CD8-positive, alpha-beta memory T cell (primary cell): ENCODE results near the gene ST3GAL4. TPM values are rescaled to one million over a fixed set of nuclear protein-coding genes. Genes with fewer than 3 reads are reported as not detected.
"Not testable (repeated sequence)": the region's sequence is repeated elsewhere in the genome, so short reads cannot be mapped to it uniquely, and the experiment has no call there.

Source experiments
- CTCF ChIA-PET: fragments of 350-600 bp; sonication (Branson Sonifier 250); formaldehyde crosslinking; loops from one replicate; lab custom pipeline; 2021; ENCODE audit warnings: antibody characterized with exemption; lab: Charles Lee
- POLR2A ChIA-PET: fragments of 350-600 bp; sonication (Branson Sonifier 250); formaldehyde crosslinking; loops from one replicate; lab custom pipeline; 2021; ENCODE audit warnings: antibody characterized with exemption; lab: Charles Lee
- DNase-seq, 5 donors: peaks; one replicate each; pipeline versions ENCODE4 v3.0.0 to v3.0.0-alpha.2; 2020 to 2022; ENCODE audit warnings: mixed read lengths in 1 of 5
- H3K27ac ChIP-seq: one replicate; pipeline ENCODE4 v1.7.0; 2013; ENCODE audit warnings: low read depth, mild to moderate bottlenecking, low read length, moderate library complexity
- H3K27me3 ChIP-seq: 2 replicates; pipeline ENCODE4 v1.7.0; 2013; ENCODE audit warnings: low read length, mild to moderate bottlenecking; ENCODE audit not compliant: insufficient read depth, poor library complexity, severe bottlenecking
- H3K36me3 ChIP-seq: 2 replicates; pipeline ENCODE4 v1.7.0; 2013; ENCODE audit warnings: mild to moderate bottlenecking, low read length, moderate library complexity; ENCODE audit not compliant: insufficient read depth
- H3K4me1 ChIP-seq: 2 replicates; pipeline ENCODE4 v1.7.0; 2013; ENCODE audit warnings: mild to moderate bottlenecking, low read length, moderate library complexity; ENCODE audit not compliant: insufficient read depth
- H3K4me3 ChIP-seq: 2 replicates; pipeline ENCODE4 v1.7.0; 2013; ENCODE audit warnings: mild to moderate bottlenecking, low read length
- H3K9me3 ChIP-seq: 2 replicates; pipeline ENCODE4 v1.7.0; 2013; ENCODE audit warnings: mild to moderate bottlenecking, low read length
- H3K27ac Mint-ChIP-seq, 8 donors: one replicate each; pipeline ENCODE4 v1.8.0; 2020 to 2021; ENCODE audit warnings: mixed read lengths in 8 of 8, mild to moderate bottlenecking in 6 of 8, inconsistent platforms in 3 of 8, moderate library complexity in 3 of 8
- H3K27me3 Mint-ChIP-seq, 2 donors: one replicate each; pipeline ENCODE4 v1.8.0; 2020 to 2021; ENCODE audit warnings: mixed read lengths in 2 of 2, mild to moderate bottlenecking in 1 of 2, moderate library complexity in 1 of 2
- H3K36me3 Mint-ChIP-seq, 3 donors: one replicate each; pipeline ENCODE4 v1.8.0; 2020 to 2021; ENCODE audit warnings: mixed read lengths in 3 of 3, inconsistent platforms in 1 of 3, mild to moderate bottlenecking in 1 of 3
- H3K4me1 Mint-ChIP-seq, 3 donors: one replicate each; pipeline ENCODE4 v1.8.0; 2020 to 2021; ENCODE audit warnings: mixed read lengths in 3 of 3, inconsistent platforms in 1 of 3, mild to moderate bottlenecking in 1 of 3
- H3K4me3 Mint-ChIP-seq, 7 donors: one replicate each; pipeline ENCODE4 v1.8.0; 2020 to 2021; ENCODE audit warnings: mixed read lengths in 7 of 7, mild to moderate bottlenecking in 6 of 7, moderate library complexity in 4 of 7, inconsistent platforms in 2 of 7
- H3K9me3 Mint-ChIP-seq, 5 donors: one replicate each; pipeline ENCODE4 v1.8.0; 2020 to 2022; ENCODE audit warnings: mixed read lengths in 5 of 5, mild to moderate bottlenecking in 3 of 5, moderate library complexity in 2 of 5, inconsistent platforms in 1 of 5
- polyA plus RNA-seq: library from polyadenylated mRNA; unstranded; fragments of 300-500 nt; fragmentation: Illumina TruSeq; gene quantifications from one replicate; pipeline ENCODE4 v1.2.3, GENCODE V29; 2021
- total RNA-seq, 2 experiments: library from RNA; stranded (reverse); gene quantifications; one replicate each; pipeline ENCODE4 v1.2.3, GENCODE V29; 2021

ST3GAL4 gene
- total and polyA plus RNA-seq, 3 experiments from 2014 or later, result 8.3 to 12.5 (median 11.0) TPM

GRCh38 chr11:126390272-126390867 is 34.9 kb downstream of the ST3GAL4 start:
- DNase-seq, result no peak
- no peaks in the 10 kb centered on the region for H3K9me3 Mint-ChIP-seq
- H3K9me3 ChIP-seq, result no peaks in the 10 kb centered on the region
- peaks cover 0 to 5% (median 0%) of the 10 kb centered on the region in 3 donors for H3K4me1 Mint-ChIP-seq
- H3K27me3 Mint-ChIP-seq, result peaks cover 0 to 2% of the 10 kb centered on the region in 2 donors
- no peak overlapping the region for H3K4me3 Mint-ChIP-seq
- peaks cover 0 to 1% (median 0%) of the 10 kb centered on the region in 3 donors for H3K36me3 Mint-ChIP-seq
- ChIA-PET CTCF (no interaction called here), POLR2A (no interaction called here)
- no peak overlapping the region for H3K27ac ChIP-seq
- H3K36me3 ChIP-seq, result no peaks in the 10 kb centered on the region
- no peak overlapping the region for H3K4me3 ChIP-seq
- no peaks in the 10 kb centered on the region for H3K4me1 ChIP-seq
- peak overlapping the region in 1 of 8 donors; percentile 50 for H3K27ac Mint-ChIP-seq
- no peaks in the 10 kb centered on the region for H3K27me3 ChIP-seq

- Mint-ChIP-seq H3K4me3 (no peak overlapping the region), H3K27me3 (peaks cover 0 to 2% of the 10 kb centered on the region in 2 donors), H3K36me3 (peaks cover 0 to 1% (median 0%) of the 10 kb centered on the region in 3 donors), H3K9me3 (no peaks in the 10 kb centered on the region), H3K27ac (peak overlapping the region in 2 of 8 donors; percentile 13 to 23), H3K4me1 (peaks cover 0 to 5% (median 0%) of the 10 kb centered on the region in 3 donors)
- H3K9me3 ChIP-seq, result no peaks in the 10 kb centered on the region
- no peaks in the 10 kb centered on the region for H3K27me3 ChIP-seq
- ChIA-PET CTCF (no interaction called here), POLR2A (no interaction called here)
- H3K27ac ChIP-seq, result no peak overlapping the region
- no peaks in the 10 kb centered on the region for H3K36me3 ChIP-seq
- DNase-seq, result no peak
- H3K4me1 ChIP-seq, result no peaks in the 10 kb centered on the region
- H3K4me3 ChIP-seq, result no peak overlapping the region
Measured at GRCh38 chr11:126391286-126391954, 35.9 kb downstream of the ST3GAL4 start.

- Histone ChIP-seq H3K36me3 (no peaks in the 10 kb centered on the region), H3K4me3 (no peak overlapping the region), H3K27ac (no peak overlapping the region), H3K4me1 (no peaks in the 10 kb centered on the region), H3K27me3 (no peaks in the 10 kb centered on the region), H3K9me3 (no peaks in the 10 kb centered on the region)
- H3K4me1 Mint-ChIP-seq, result peaks cover 0 to 5% (median 0%) of the 10 kb centered on the region in 3 donors
- H3K27ac Mint-ChIP-seq, result no peak overlapping the region
- CTCF ChIA-PET, result no interaction called here
- H3K27me3 Mint-ChIP-seq, result peaks cover 0 to 2% of the 10 kb centered on the region in 2 donors
- H3K9me3 Mint-ChIP-seq, result no peaks in the 10 kb centered on the region
- no peak overlapping the region for H3K4me3 Mint-ChIP-seq
- POLR2A ChIA-PET, result no interaction called here
- H3K36me3 Mint-ChIP-seq, result peaks cover 0 to 1% (median 0%) of the 10 kb centered on the region in 3 donors
- DNase-seq, result no peak
Measured at GRCh38 chr11:126391970-126392632, 36.6 kb downstream of the ST3GAL4 start.

- H3K4me3 ChIP-seq, result no peak overlapping the region
- no peaks in the 10 kb centered on the region for H3K27me3 ChIP-seq
- Mint-ChIP-seq H3K4me1 (peaks cover 0 to 5% (median 0%) of the 10 kb centered on the region in 3 donors), H3K27me3 (peaks cover 0 to 2% of the 10 kb centered on the region in 2 donors), H3K36me3 (peaks cover 0 to 1% (median 0%) of the 10 kb centered on the region in 3 donors), H3K4me3 (no peak overlapping the region), H3K27ac (peak overlapping the region in 1 of 8 donors; percentile 7), H3K9me3 (no peaks in the 10 kb centered on the region)
- POLR2A ChIA-PET, result no interaction called here
- H3K9me3 ChIP-seq, result no peaks in the 10 kb centered on the region
- no peaks in the 10 kb centered on the region for H3K4me1 ChIP-seq
- DNase-seq, result no peak
- H3K36me3 ChIP-seq, result no peaks in the 10 kb centered on the region
- H3K27ac ChIP-seq, result no peak overlapping the region
- CTCF ChIA-PET, result no interaction called here
Measured at GRCh38 chr11:126392633-126393013, 37.1 kb downstream of the ST3GAL4 start.

GRCh38 chr11:126393143-126393542 is 37.7 kb downstream of the ST3GAL4 start:
- peak overlapping the region in 1 of 8 donors; percentile 38 for H3K27ac Mint-ChIP-seq
- DNase-seq, result no peak
- no peak overlapping the region for H3K27ac ChIP-seq
- POLR2A ChIA-PET, result no interaction called here
- CTCF ChIA-PET, result no interaction called here
- H3K4me1 Mint-ChIP-seq, result peaks cover 0 to 5% (median 0%) of the 10 kb centered on the region in 3 donors
- no peaks in the 10 kb centered on the region for H3K36me3 ChIP-seq
- no peaks in the 10 kb centered on the region for H3K9me3 ChIP-seq
- no peak overlapping the region for H3K4me3 ChIP-seq
- no peaks in the 10 kb centered on the region for H3K27me3 ChIP-seq
- peaks cover 0 to 2% of the 10 kb centered on the region in 2 donors for H3K27me3 Mint-ChIP-seq
- H3K36me3 Mint-ChIP-seq, result peaks cover 0 to 1% (median 0%) of the 10 kb centered on the region in 3 donors
- H3K9me3 Mint-ChIP-seq, result no peaks in the 10 kb centered on the region
- H3K4me3 Mint-ChIP-seq, result no peak overlapping the region
- no peaks in the 10 kb centered on the region for H3K4me1 ChIP-seq

GRCh38 chr11:126394036-126394435 is 38.5 kb downstream of the ST3GAL4 start:
- Mint-ChIP-seq H3K27me3 (peaks cover 0 to 2% of the 10 kb centered on the region in 2 donors), H3K4me1 (peaks cover 0 to 5% (median 0%) of the 10 kb centered on the region in 3 donors), H3K27ac (no peak overlapping the region), H3K4me3 (no peak overlapping the region), H3K36me3 (peaks cover 0 to 1% (median 0%) of the 10 kb centered on the region in 3 donors), H3K9me3 (no peaks in the 10 kb centered on the region)
- Histone ChIP-seq H3K9me3 (no peaks in the 10 kb centered on the region), H3K36me3 (no peaks in the 10 kb centered on the region), H3K4me1 (no peaks in the 10 kb centered on the region), H3K27me3 (no peaks in the 10 kb centered on the region), H3K27ac (no peak overlapping the region), H3K4me3 (no peak overlapping the region)
- no peak for DNase-seq
- ChIA-PET POLR2A (no interaction called here), CTCF (no interaction called here)

GRCh38 chr11:126394634-126395072 is 39.2 kb downstream of the ST3GAL4 start:
- H3K4me3 Mint-ChIP-seq, H3K4me3 ChIP-seq, H3K36me3 ChIP-seq, H3K4me1 Mint-ChIP-seq, POLR2A ChIA-PET, H3K27me3 Mint-ChIP-seq, H3K4me1 ChIP-seq, H3K36me3 Mint-ChIP-seq, H3K27ac ChIP-seq, DNase-seq, H3K9me3 Mint-ChIP-seq, H3K9me3 ChIP-seq, CTCF ChIA-PET, H3K27me3 ChIP-seq: not testable (repeated sequence)
- peak overlapping the region in 1 of 8 donors; percentile 11 for H3K27ac Mint-ChIP-seq

- H3K27me3 ChIP-seq, H3K27ac Mint-ChIP-seq, DNase-seq, H3K9me3 ChIP-seq, H3K4me3 Mint-ChIP-seq, H3K4me1 ChIP-seq, H3K9me3 Mint-ChIP-seq, H3K36me3 ChIP-seq, H3K27ac ChIP-seq, H3K4me3 ChIP-seq, H3K4me1 Mint-ChIP-seq, CTCF ChIA-PET, H3K36me3 Mint-ChIP-seq, H3K27me3 Mint-ChIP-seq, POLR2A ChIA-PET: not testable (repeated sequence)
Measured at GRCh38 chr11:126395784-126396183, 40.3 kb downstream of the ST3GAL4 start.
